Liver (tissue), 9 donors: Measurements from ENCODE around the gene KCTD12. TPM values are rescaled to one million over a fixed set of nuclear protein-coding genes. Genes with fewer than 3 reads are reported as not detected.

Experiments
- DNase-seq: peaks from one replicate; pipeline ENCODE4 v3.0.0-alpha.2; 2017; ENCODE audit warnings: low spot score
- H3K27ac ChIP-seq, 2 donors: one replicate each; pipeline ENCODE4 v1.7.0; 2013; ENCODE audit warnings: inconsistent platforms in 2 of 2, low read length in 2 of 2, control low read depth in 1 of 2, low read depth in 1 of 2, mild to moderate bottlenecking in 1 of 2
- H3K27me3 ChIP-seq, 4 donors: one replicate each; pipeline versions ENCODE4 v1.6.1 to v1.7.0; 2013; ENCODE audit warnings: low read length in 3 of 4, inconsistent platforms in 1 of 4, mild to moderate bottlenecking in 1 of 4, moderate library complexity in 1 of 4; ENCODE audit not compliant: control insufficient read depth in 4 of 4, insufficient read depth in 4 of 4
- H3K36me3 ChIP-seq, 4 donors: one replicate each; pipeline versions ENCODE4 v1.6.1 to v1.7.0; 2013; ENCODE audit warnings: low read length in 3 of 4, mild to moderate bottlenecking in 3 of 4, low read depth in 1 of 4, moderate library complexity in 1 of 4; ENCODE audit not compliant: control insufficient read depth in 4 of 4, insufficient read depth in 3 of 4
- H3K4me1 ChIP-seq, 4 donors: one replicate each; pipeline versions ENCODE4 v1.6.1 to v1.7.0; 2013; ENCODE audit warnings: low read length in 3 of 4, mild to moderate bottlenecking in 3 of 4, moderate library complexity in 1 of 4; ENCODE audit not compliant: control insufficient read depth in 4 of 4, insufficient read depth in 4 of 4
- H3K4me3 ChIP-seq, 3 donors: one replicate each; pipeline versions ENCODE4 v1.6.1 to v1.7.0; 2013; ENCODE audit warnings: low read length in 3 of 3, control low read depth in 1 of 3, low read depth in 1 of 3, mild to moderate bottlenecking in 1 of 3
- H3K9ac ChIP-seq, 2 donors: one replicate each; pipeline ENCODE4 v1.7.0; 2013; ENCODE audit warnings: low read length in 2 of 2, mild to moderate bottlenecking in 2 of 2, moderate library complexity in 2 of 2, control low read depth in 1 of 2, low read depth in 1 of 2
- H3K9me3 ChIP-seq, 4 donors: one replicate each; pipeline versions ENCODE4 v1.6.1 to v1.7.0; 2013; ENCODE audit warnings: low read length in 3 of 4; ENCODE audit not compliant: control insufficient read depth in 4 of 4
- CTCF ChIP-seq: fragments of 150-350 bp; IDR thresholded peaks from 2 replicates; pipeline ENCODE4 v1.5.1; 2017; ENCODE audit warnings: improper control_type of control experiment, low read depth, low read length; ENCODE audit not compliant: missing input control
- FOXA1 ChIP-seq: IDR thresholded peaks from 2 replicates; pipeline ENCODE4 v1.6.1; 2016; ENCODE audit warnings: antibody characterized with exemption
- FOXA2 ChIP-seq: IDR thresholded peaks from 2 replicates; pipeline ENCODE4 v1.6.1; 2016; ENCODE audit warnings: antibody characterized with exemption
- GABPA ChIP-seq, 2 donors: IDR thresholded peaks in 1 of 2; conservative IDR thresholded peaks in 1 of 2; 2 replicates each; pipeline ENCODE4 v1.6.1; 2016; ENCODE audit warnings: antibody characterized with exemption in 2 of 2, mild to moderate bottlenecking in 1 of 2, moderate library complexity in 1 of 2
- HNF4A ChIP-seq, 2 donors: conservative IDR thresholded peaks; 2 replicates each; pipeline ENCODE4 v1.6.1; 2016; ENCODE audit warnings: antibody characterized with exemption in 2 of 2, mild to moderate bottlenecking in 2 of 2
- HNF4G ChIP-seq: IDR thresholded peaks from 2 replicates; pipeline ENCODE4 v1.6.1; 2016; ENCODE audit warnings: antibody characterized with exemption
- JUND ChIP-seq, 2 donors: IDR thresholded peaks; 2 replicates each; pipeline ENCODE4 v1.6.1; 2016; ENCODE audit warnings: antibody characterized with exemption in 2 of 2
- NR2F2 ChIP-seq: IDR thresholded peaks from 2 replicates; pipeline ENCODE4 v1.6.1; 2016; ENCODE audit warnings: antibody characterized with exemption
- RAD21 ChIP-seq, 2 donors: IDR thresholded peaks; 2 replicates each; pipeline ENCODE4 v1.6.1; 2016; ENCODE audit warnings: antibody characterized with exemption in 2 of 2, mild to moderate bottlenecking in 2 of 2
- RXRA ChIP-seq, 2 donors: IDR thresholded peaks; 2 replicates each; pipeline ENCODE4 v1.6.1; 2017 to 2018; ENCODE audit warnings: antibody characterized with exemption in 2 of 2, mild to moderate bottlenecking in 1 of 2
- SP1 ChIP-seq: IDR thresholded peaks from 2 replicates; pipeline ENCODE4 v1.6.1; 2018; ENCODE audit warnings: antibody characterized with exemption, mild to moderate bottlenecking
- ZBTB33 ChIP-seq: IDR thresholded peaks from 2 replicates; pipeline ENCODE4 v1.6.1; 2016; ENCODE audit warnings: antibody characterized with exemption
- WGBS: extraction: QIAGEN DNeasy Blood & Tissue Kit; methylation state at CpG from one replicate; pipeline ENCODE4 v1.1.7; 2013; 5-methylcytosine and 5-hydroxymethylcytosine counted together
- polyA plus RNA-seq, 2 donors: library from polyadenylated mRNA; stranded (reverse) in 1 of 2; unstranded in 1 of 2; fragments of 200-250 nt in 1 of 2; fragments of >200 nt in 1 of 2; fragmentation: Nextera tagmentation in 1 of 2; extraction: Ambion mirVana in 1 of 2; gene quantifications; one replicate each; pipeline versions ENCODE4 v1.2.1 to v1.2.3, GENCODE V29; 2013 to 2015
- total RNA-seq, 2 donors: library from RNA; depleted of rRNA; stranded (reverse); fragments of >200 nt; gene quantifications; one replicate each; pipeline ENCODE4 v1.2.3, GENCODE V29; 2014
- TF ChIP-seq, protein P1 (sequence below): IDR thresholded peaks from 2 replicates; pipeline ENCODE4 v1.6.1; 2016; ENCODE audit warnings: antibody characterized with exemption
- donor health status: healthy.
- donor health status: healthy.
- donor health status: healthy.
- donor health status: healthy.
- donor health status: healthy.

The KCTD12 gene
- 10 to 100 TPM in 1 of 2 donors, 1 to 10 TPM in 1; 8.7 to 14.8 TPM for total RNA-seq
- 1 to 10 TPM; 1.5 to 4.6 TPM for polyA plus RNA-seq

DNA sequence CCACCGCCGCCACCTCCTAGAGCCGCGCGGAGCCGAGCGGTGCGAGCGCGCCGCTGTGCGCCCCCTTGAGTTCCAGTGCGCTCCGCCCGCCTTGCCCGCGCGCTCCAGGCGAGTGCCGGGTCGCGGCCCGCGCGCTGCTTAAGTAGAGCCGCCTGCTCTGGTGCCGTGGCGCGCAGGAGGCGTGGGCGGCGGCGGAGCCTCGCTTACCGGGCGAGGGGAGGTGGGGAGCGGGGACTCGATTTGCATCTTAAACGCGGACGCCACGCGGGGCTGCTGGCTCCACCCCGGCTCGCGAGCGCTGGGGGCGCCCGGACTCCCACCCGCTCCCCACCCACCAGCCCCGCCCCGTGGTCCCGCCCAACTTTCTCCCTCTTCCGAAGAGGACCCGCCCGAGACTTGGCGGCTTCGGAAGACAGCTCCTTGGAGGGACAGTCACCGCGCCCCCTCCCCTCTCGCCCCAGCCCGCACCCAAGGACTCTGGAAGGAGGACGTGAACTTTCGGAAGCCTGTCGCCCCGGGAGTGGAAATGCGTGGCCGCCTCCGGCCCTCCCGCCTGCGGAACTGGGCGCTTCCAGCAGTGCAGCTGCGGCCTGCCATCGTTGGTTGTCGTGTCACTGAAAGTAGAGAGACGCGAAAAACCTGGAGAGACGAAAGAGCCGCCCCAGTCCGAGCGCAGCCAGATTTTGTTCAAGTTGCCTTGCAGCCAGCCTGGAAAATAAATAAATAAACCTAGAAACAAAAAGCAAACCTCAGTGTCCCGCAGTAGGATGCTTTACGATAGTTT, at the start of gene KCTD12:
KCTD12 (minus strand) TSS at position 114 of the 784 bp plus-strand sequence. CDS start 257 bp downstream, outside the sequence.
- DNase-seq, result peak; percentile 63
- H3K4me1 ChIP-seq, result peaks cover 9 to 22% (median 15%) of the 10 kb centered on the region in 4 donors
- peaks cover 0 to 7% (median 3%) of the 10 kb centered on the region in 4 donors for H3K27me3 ChIP-seq
- peak within 1 kb of the TSS; percentile 55 to 64 (median 57) for H3K4me3 ChIP-seq
- peak; percentile 21 for TF ChIP-seq SP1
- TF ChIP-seq NR2F2, result no peak
- TF ChIP-seq CTCF, result peak; percentile 22
- 1% methylated on average over 83 of the region's 83 CpGs for WGBS
- peak within 1 kb of the TSS; percentile 81 to 91 for H3K27ac ChIP-seq
- H3K36me3 ChIP-seq, result no peaks in the 10 kb centered on the region
- peak within 1 kb of the TSS in 1 of 2 donors; percentile 39 for H3K9ac ChIP-seq
- H3K9me3 ChIP-seq, result no peaks in the 10 kb centered on the region

DNA sequence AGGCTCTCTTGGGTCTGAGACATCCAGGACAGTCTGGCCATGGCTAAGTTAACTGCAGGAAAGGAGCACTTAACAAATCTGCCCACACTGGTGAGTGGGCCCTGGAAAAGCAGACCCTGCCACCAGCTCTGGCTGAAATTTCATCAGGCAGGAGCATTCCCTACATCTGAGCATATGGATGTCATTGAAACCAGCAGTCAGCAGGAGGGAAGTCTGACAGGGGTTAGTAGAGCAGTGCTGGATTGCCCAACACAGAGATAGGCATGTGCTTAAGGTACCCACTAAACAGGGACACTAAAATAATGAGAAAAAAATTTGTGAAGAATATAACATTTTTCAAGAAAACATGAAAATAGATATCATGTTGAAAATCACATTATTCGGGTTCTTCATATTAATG, 48.5 kb upstream of the KCTD12 start:
- no peaks in the 10 kb centered on the region for H3K27me3 ChIP-seq
- no peak overlapping the region for H3K27ac ChIP-seq
- WGBS, result 95% methylated on average over 1 of the region's 1 CpG
- H3K9ac ChIP-seq, result no peak overlapping the region
- DNase-seq, result no peak
- no peaks in the 10 kb centered on the region for H3K36me3 ChIP-seq
- H3K4me3 ChIP-seq, result no peak overlapping the region
- no peaks in the 10 kb centered on the region for H3K4me1 ChIP-seq
- H3K9me3 ChIP-seq, result no peaks in the 10 kb centered on the region
- TF ChIP-seq, protein P1, sequence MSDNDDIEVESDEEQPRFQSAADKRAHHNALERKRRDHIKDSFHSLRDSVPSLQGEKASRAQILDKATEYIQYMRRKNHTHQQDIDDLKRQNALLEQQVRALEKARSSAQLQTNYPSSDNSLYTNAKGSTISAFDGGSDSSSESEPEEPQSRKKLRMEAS, result no peak
- no peak for TF ChIP-seq ZBTB33
- no peak for TF ChIP-seq CTCF
- TF ChIP-seq HNF4G, result no peak
- no peak for TF ChIP-seq RAD21 (IDR thresholded peaks at IDR 0.05)
- TF ChIP-seq RXRA (IDR thresholded peaks at IDR 0.05), result no peak
- TF ChIP-seq GABPA (IDR thresholded peaks at IDR 0.05 in 1 of 2, conservative IDR thresholded peaks at IDR 0.05 in 1 of 2), result no peak
- TF ChIP-seq HNF4A (conservative IDR thresholded peaks at IDR 0.05), result no peak
- no peak for TF ChIP-seq JUND (IDR thresholded peaks at IDR 0.05)
- TF ChIP-seq FOXA1, result no peak
- TF ChIP-seq NR2F2, result no peak
- no peak for TF ChIP-seq SP1
- TF ChIP-seq FOXA2, result no peak
